ENCODE measurements around the gene FGFBP1. TPM values are rescaled to one million over a fixed set of nuclear protein-coding genes. Genes with fewer than 3 reads are reported as not detected.

Gene FGFBP1
- total and polyA plus RNA-seq, 9 of the 15 experiments (the other 6 are each of a cell fraction or from before 2014, with no cell fraction given) = not detected

DNA sequence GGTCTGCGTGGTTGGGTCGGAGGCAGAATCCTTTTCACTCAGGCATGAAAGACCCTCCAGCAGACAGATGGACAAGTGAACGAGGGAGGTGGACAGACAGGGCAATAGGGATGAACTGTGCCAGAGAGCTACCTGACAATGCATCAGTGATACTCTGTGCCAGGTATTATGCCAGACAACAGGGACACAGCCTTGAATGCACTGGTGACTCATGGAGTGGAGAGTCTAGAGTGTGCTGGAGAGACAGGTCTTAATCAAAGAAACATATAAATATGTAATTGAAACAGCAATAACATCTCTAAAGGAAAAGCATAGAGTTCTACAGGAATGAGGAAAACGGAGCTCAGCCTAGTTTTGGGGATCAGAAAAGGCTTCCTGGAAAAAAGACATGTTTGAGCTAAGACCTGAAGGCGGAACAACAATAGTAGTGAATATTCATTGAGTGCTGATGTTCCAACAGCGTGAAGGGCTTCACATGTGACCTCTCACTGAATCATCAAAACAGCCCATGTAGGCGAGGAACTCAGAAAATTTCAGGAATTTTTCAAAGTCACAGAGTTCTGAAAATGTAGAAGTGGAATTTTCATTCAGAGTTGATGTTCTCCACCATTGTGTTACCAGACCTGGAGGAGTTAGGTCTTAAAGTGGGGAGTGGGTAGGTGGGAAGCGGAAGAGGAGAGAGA, 44.4 kb upstream of the FGFBP1 start:
- Histone ChIP-seq H2AFZ (ENCODE audit: low read depth, low read length) (no peak overlapping the region), H4K20me1 (replicated peaks; ENCODE audit: control insufficient read depth, insufficient read depth, low read length) (no peaks in the 10 kb centered on the region), H3K9me3 (replicated peaks; ENCODE audit: control insufficient read depth, insufficient read depth, low read depth, low read length) (no peaks in the 10 kb centered on the region), H3K4me3 (no peak overlapping the region), H3K4me2 (ENCODE audit: insufficient read depth, low read length) (no peak overlapping the region), H3K79me2 (ENCODE audit: control insufficient read depth, insufficient read depth, low read length) (no peaks in the 10 kb centered on the region), H3K36me3 (ENCODE audit: control insufficient read depth, insufficient read depth, low read length) (no peaks in the 10 kb centered on the region), H3K9ac (ENCODE audit: insufficient read depth in 1 of 2, low read depth in 2 of 2, low read length in 2 of 2) (no peak overlapping the region), H3K27me3 (ENCODE audit: control insufficient read depth in 2 of 2, insufficient read depth in 2 of 2, low read length in 2 of 2) (peaks cover 0 to 19% of the 10 kb centered on the region in 2 experiments; a peak in 3 of 5 replicates), H3K4me1 (replicated peaks in 1 of 2; ENCODE audit: control insufficient read depth in 2 of 2, insufficient read depth in 2 of 2, low read length in 2 of 2) (no peaks in the 10 kb centered on the region), H3K27ac (ENCODE audit: extremely low read depth, low read depth, low read length) (no peak overlapping the region), H3K9me1 (ENCODE audit: control insufficient read depth, insufficient read depth, low read length) (no peaks in the 10 kb centered on the region)
- DNase-seq (ENCODE audit: extremely low read depth in 1 of 4, low spot score in 3 of 4) (no peak), ATAC-seq (no peak), FAIRE-seq (no peak)
- 0% methylated on average over 8 of the region's 8 CpGs for WGBS (ENCODE audit: insufficient coverage, low coverage, missing lambda C conversion rate)
- intact Hi-C loops (cut with micrococcal nuclease) = no loop called here
- POLR2A ChIA-PET = interaction anchor here (0.7 kb wide), 1 partner anchor 847 kb away, joined by 3 read pairs; no protein-coding TSS in a partner anchor
- TF ChIP-seq ZNF384 (IDR thresholded peaks at IDR 0.05; ENCODE audit: low read depth, low read length) = no peak
- TF ChIP-seq CEBPZ (IDR thresholded peaks at IDR 0.05; ENCODE audit: borderline replicate concordance, low read depth, low read length) = no peak
- TF ChIP-seq SRSF9 (IDR thresholded peaks at IDR 0.05; ENCODE audit: borderline replicate concordance, low read depth, low read length) = no peak
- TF ChIP-seq MYBL2 (IDR thresholded peaks at IDR 0.05; ENCODE audit: low read depth) = no peak
- TF ChIP-seq MYBL2 (CRISPR knock-in tag; IDR thresholded peaks at IDR 0.05; ENCODE audit: borderline replicate concordance) = no peak
- no peak for TF ChIP-seq LCOR (CRISPR knock-in tag; IDR thresholded peaks at IDR 0.05)
- no peak for TF ChIP-seq JUN (IDR thresholded peaks at IDR 0.05; ENCODE audit: borderline replicate concordance, low read depth, low read length)
- no peak for TF ChIP-seq JUN (CRISPR knock-in tag; IDR thresholded peaks at IDR 0.05; ENCODE audit: borderline replicate concordance)
- TF ChIP-seq EGR1 (conservative IDR thresholded peaks at IDR 0.05) = no peak
- TF ChIP-seq ETS2 (tag; IDR thresholded peaks at IDR 0.05; ENCODE audit: borderline replicate concordance, poor library complexity, severe bottlenecking) = no peak
- no TSS peak for BruUV-seq (replicated peaks)
- CTCF ChIA-PET (ENCODE audit: low intra/inter-chr PET ratio) = no interaction called here
- in situ Hi-C loops (cut with MboI) = no loop called here
